ENCODE measurements around the gene C1orf226. TPM values are rescaled to one million over a fixed set of nuclear protein-coding genes. Genes with fewer than 3 reads are reported as not detected.

C1orf226 gene, protein sequence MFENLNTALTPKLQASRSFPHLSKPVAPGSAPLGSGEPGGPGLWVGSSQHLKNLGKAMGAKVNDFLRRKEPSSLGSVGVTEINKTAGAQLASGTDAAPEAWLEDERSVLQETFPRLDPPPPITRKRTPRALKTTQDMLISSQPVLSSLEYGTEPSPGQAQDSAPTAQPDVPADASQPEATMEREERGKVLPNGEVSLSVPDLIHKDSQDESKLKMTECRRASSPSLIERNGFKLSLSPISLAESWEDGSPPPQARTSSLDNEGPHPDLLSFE
- total RNA-seq (2014; rRNA removed; shearing (Covaris generic)) (7.9 and 12.5 TPM in 2 replicates), polyA plus RNA-seq (2016; fragmentation: Nextera tagmentation; extraction: Ambion mirVana) (2.3 and 2.7 TPM in 2 replicates)
- long read RNA-seq, partial matches to known transcripts = 0 of 3 reads
- long read RNA-seq, other reads (novel, unspliced or antisense) = 3 of 3 reads

DNA sequence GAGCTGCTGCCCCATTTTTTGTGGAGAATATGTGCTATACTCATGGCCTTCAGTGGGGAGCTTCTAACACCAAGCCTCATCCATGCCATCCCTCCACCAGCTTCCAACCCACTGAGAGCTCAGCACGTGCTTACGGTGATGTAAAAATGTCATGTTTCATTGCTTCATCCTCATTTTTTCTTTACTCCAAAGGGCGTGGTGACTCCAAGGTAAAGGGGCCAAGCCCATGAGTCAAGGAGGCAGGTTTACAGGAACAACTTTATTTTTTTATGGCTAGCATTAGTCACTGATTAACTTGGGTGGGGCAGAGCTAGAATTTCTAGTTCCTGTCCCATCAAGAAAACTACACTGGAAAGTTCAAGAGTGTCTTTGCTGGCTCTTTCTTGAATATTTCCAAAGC is at the start of gene C1orf226:
Gene C1orf226 (plus strand): TSS at position 346 of the 400 bp plus-strand sequence. CDS start 174 bp downstream, outside the sequence.
- peaks cover 20% of the 10 kb centered on the region for H3K27me3 Mint-ChIP-seq (ENCODE audit: insufficient read depth, low read depth, poor library complexity)
- H3K27ac Mint-ChIP-seq = no peak within 1 kb of the TSS; the same call in 1 of the 2 replicates
- no peak within 1 kb of the TSS for H3K4me2 ChIP-seq
- ATAC-seq = no peak
- H3K9me2 ChIP-seq (ENCODE audit: insufficient read depth) = no peaks in the 10 kb centered on the region
- H3K27ac ChIP-seq (ENCODE audit: low read depth) = no peak within 1 kb of the TSS
- H3K4me3 Mint-ChIP-seq = no peak within 1 kb of the TSS
- no peaks in the 10 kb centered on the region for H3K9me3 Mint-ChIP-seq
- DNase-seq (ENCODE audit: low spot score) = no peak
- H3K4me1 ChIP-seq (ENCODE audit: insufficient read depth) = no peaks in the 10 kb centered on the region
- TF ChIP-seq, protein P1, sequence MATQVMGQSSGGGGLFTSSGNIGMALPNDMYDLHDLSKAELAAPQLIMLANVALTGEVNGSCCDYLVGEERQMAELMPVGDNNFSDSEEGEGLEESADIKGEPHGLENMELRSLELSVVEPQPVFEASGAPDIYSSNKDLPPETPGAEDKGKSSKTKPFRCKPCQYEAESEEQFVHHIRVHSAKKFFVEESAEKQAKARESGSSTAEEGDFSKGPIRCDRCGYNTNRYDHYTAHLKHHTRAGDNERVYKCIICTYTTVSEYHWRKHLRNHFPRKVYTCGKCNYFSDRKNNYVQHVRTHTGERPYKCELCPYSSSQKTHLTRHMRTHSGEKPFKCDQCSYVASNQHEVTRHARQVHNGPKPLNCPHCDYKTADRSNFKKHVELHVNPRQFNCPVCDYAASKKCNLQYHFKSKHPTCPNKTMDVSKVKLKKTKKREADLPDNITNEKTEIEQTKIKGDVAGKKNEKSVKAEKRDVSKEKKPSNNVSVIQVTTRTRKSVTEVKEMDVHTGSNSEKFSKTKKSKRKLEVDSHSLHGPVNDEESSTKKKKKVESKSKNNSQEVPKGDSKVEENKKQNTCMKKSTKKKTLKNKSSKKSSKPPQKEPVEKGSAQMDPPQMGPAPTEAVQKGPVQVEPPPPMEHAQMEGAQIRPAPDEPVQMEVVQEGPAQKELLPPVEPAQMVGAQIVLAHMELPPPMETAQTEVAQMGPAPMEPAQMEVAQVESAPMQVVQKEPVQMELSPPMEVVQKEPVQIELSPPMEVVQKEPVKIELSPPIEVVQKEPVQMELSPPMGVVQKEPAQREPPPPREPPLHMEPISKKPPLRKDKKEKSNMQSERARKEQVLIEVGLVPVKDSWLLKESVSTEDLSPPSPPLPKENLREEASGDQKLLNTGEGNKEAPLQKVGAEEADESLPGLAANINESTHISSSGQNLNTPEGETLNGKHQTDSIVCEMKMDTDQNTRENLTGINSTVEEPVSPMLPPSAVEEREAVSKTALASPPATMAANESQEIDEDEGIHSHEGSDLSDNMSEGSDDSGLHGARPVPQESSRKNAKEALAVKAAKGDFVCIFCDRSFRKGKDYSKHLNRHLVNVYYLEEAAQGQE (IDR thresholded peaks at IDR 0.05; ENCODE audit: unreplicated experiment) = no peak
- TF ChIP-seq POLR2AphosphoS5 (IDR thresholded peaks at IDR 0.05; ENCODE audit: low read depth) (no peak), STAT1 (IDR thresholded peaks at IDR 0.05; ENCODE audit: unreplicated experiment) (no peak), ZNF331 (CRISPR knock-in tag; IDR thresholded peaks at IDR 0.05; ENCODE audit: low read depth) (no peak), NANOG (IDR thresholded peaks at IDR 0.05; ENCODE audit: borderline replicate concordance) (no peak), EZH2 (IDR thresholded peaks at IDR 0.05; ENCODE audit: low read depth, unreplicated experiment) (no peak), CREB1 (CRISPR knock-in tag; IDR thresholded peaks at IDR 0.05; ENCODE audit: low read depth) (no peak), ZNF114 (CRISPR knock-in tag; IDR thresholded peaks at IDR 0.05) (no peak)
- TF ChIP-seq, protein P2, sequence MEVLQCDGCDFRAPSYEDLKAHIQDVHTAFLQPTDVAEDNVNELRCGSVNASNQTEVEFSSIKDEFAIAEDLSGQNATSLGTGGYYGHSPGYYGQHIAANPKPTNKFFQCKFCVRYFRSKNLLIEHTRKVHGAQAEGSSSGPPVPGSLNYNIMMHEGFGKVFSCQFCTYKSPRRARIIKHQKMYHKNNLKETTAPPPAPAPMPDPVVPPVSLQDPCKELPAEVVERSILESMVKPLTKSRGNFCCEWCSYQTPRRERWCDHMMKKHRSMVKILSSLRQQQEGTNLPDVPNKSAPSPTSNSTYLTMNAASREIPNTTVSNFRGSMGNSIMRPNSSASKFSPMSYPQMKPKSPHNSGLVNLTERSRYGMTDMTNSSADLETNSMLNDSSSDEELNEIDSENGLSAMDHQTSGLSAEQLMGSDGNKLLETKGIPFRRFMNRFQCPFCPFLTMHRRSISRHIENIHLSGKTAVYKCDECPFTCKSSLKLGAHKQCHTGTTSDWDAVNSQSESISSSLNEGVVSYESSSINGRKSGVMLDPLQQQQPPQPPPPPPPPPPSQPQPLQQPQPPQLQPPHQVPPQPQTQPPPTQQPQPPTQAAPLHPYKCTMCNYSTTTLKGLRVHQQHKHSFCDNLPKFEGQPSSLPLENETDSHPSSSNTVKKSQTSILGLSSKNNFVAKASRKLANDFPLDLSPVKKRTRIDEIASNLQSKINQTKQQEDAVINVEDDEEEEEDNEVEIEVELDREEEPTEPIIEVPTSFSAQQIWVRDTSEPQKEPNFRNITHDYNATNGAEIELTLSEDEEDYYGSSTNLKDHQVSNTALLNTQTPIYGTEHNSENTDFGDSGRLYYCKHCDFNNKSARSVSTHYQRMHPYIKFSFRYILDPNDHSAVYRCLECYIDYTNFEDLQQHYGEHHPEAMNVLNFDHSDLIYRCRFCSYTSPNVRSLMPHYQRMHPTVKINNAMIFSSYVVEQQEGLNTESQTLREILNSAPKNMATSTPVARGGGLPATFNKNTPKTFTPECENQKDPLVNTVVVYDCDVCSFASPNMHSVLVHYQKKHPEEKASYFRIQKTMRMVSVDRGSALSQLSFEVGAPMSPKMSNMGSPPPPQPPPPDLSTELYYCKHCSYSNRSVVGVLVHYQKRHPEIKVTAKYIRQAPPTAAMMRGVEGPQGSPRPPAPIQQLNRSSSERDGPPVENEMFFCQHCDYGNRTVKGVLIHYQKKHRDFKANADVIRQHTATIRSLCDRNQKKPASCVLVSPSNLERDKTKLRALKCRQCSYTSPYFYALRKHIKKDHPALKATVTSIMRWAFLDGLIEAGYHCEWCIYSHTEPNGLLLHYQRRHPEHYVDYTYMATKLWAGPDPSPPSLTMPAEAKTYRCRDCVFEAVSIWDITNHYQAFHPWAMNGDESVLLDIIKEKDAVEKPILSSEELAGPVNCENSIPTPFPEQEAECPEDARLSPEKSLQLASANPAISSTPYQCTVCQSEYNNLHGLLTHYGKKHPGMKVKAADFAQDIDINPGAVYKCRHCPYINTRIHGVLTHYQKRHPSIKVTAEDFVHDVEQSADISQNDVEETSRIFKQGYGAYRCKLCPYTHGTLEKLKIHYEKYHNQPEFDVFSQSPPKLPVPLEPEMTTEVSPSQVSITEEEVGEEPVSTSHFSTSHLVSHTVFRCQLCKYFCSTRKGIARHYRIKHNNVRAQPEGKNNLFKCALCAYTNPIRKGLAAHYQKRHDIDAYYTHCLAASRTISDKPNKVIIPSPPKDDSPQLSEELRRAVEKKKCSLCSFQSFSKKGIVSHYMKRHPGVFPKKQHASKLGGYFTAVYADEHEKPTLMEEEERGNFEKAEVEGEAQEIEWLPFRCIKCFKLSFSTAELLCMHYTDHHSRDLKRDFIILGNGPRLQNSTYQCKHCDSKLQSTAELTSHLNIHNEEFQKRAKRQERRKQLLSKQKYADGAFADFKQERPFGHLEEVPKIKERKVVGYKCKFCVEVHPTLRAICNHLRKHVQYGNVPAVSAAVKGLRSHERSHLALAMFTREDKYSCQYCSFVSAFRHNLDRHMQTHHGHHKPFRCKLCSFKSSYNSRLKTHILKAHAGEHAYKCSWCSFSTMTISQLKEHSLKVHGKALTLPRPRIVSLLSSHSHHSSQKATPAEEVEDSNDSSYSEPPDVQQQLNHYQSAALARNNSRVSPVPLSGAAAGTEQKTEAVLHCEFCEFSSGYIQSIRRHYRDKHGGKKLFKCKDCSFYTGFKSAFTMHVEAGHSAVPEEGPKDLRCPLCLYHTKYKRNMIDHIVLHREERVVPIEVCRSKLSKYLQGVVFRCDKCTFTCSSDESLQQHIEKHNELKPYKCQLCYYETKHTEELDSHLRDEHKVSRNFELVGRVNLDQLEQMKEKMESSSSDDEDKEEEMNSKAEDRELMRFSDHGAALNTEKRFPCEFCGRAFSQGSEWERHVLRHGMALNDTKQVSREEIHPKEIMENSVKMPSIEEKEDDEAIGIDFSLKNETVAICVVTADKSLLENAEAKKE (CRISPR knock-in tag; IDR thresholded peaks at IDR 0.05) = no peak
- TF ChIP-seq, protein P3, sequence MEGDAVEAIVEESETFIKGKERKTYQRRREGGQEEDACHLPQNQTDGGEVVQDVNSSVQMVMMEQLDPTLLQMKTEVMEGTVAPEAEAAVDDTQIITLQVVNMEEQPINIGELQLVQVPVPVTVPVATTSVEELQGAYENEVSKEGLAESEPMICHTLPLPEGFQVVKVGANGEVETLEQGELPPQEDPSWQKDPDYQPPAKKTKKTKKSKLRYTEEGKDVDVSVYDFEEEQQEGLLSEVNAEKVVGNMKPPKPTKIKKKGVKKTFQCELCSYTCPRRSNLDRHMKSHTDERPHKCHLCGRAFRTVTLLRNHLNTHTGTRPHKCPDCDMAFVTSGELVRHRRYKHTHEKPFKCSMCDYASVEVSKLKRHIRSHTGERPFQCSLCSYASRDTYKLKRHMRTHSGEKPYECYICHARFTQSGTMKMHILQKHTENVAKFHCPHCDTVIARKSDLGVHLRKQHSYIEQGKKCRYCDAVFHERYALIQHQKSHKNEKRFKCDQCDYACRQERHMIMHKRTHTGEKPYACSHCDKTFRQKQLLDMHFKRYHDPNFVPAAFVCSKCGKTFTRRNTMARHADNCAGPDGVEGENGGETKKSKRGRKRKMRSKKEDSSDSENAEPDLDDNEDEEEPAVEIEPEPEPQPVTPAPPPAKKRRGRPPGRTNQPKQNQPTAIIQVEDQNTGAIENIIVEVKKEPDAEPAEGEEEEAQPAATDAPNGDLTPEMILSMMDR (conservative IDR thresholded peaks at IDR 0.05; ENCODE audit: low read depth in 2 of 2) = no peak
- TF ChIP-seq, protein P4, sequence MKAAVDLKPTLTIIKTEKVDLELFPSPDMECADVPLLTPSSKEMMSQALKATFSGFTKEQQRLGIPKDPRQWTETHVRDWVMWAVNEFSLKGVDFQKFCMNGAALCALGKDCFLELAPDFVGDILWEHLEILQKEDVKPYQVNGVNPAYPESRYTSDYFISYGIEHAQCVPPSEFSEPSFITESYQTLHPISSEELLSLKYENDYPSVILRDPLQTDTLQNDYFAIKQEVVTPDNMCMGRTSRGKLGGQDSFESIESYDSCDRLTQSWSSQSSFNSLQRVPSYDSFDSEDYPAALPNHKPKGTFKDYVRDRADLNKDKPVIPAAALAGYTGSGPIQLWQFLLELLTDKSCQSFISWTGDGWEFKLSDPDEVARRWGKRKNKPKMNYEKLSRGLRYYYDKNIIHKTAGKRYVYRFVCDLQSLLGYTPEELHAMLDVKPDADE (IDR thresholded peaks at IDR 0.05) = no peak
- no peaks in the 10 kb centered on the region for H3K36me3 ChIP-seq (ENCODE audit: insufficient read depth)
- no peak within 1 kb of the TSS for H3K4me3 ChIP-seq
- no peaks in the 10 kb centered on the region for H3K79me2 ChIP-seq (replicated peaks; ENCODE audit: insufficient read depth)
- H3K4me1 Mint-ChIP-seq = peaks cover 6% of the 10 kb centered on the region
- H2AFZ ChIP-seq = no peak within 1 kb of the TSS
- no peaks in the 10 kb centered on the region for H3F3A ChIP-seq (replicated peaks; ENCODE audit: low read depth)
- peaks cover 26% of the 10 kb centered on the region for H3K36me3 Mint-ChIP-seq (ENCODE audit: low read depth)
- H4K20me1 ChIP-seq (replicated peaks; ENCODE audit: insufficient read depth) = no peaks in the 10 kb centered on the region
- no peaks in the 10 kb centered on the region for H3K27me3 ChIP-seq (ENCODE audit: insufficient read depth)
